CD4-positive, alpha-beta T cell (primary cell): ENCODE measurements around the gene YARS1. TPM values are rescaled to one million over a fixed set of nuclear protein-coding genes. Genes with fewer than 3 reads are reported as not detected.

Experiments used
- ATAC-seq: fragments of 200-7000 bp; cut with Tn5 transposase; one replicate; pipeline ENCODE4 v1.10.0; 2022; ENCODE audit warnings: mild to moderate bottlenecking; ENCODE audit not compliant: poor library complexity
- CTCF ChIA-PET: fragments of 350-600 bp; sonication (Branson Sonifier 250); formaldehyde crosslinking; loops from one replicate; lab custom pipeline; 2021; ENCODE audit warnings: antibody characterized with exemption, inconsistent platforms; lab: Charles Lee
- POLR2A ChIA-PET: fragments of 350-600 bp; sonication (Branson Sonifier 250); formaldehyde crosslinking; loops from one replicate; lab custom pipeline; 2021; ENCODE audit warnings: antibody characterized with exemption, inconsistent platforms; lab: Charles Lee
- DNase-seq, 14 experiments: peaks; one replicate each; pipeline ENCODE4 v3.0.0-alpha.2; 2013 to 2020; ENCODE audit warnings: mixed read lengths in 2 of 14
- H3K27ac ChIP-seq, 2 donors: one replicate each; pipeline versions ENCODE4 v1.5.1 to v1.7.0; 2013; ENCODE audit warnings: low read length in 2 of 2, low read depth in 1 of 2, mild to moderate bottlenecking in 1 of 2
- H3K27me3 ChIP-seq, 2 experiments: 1 replicate in 1 of 2; 2 replicates in 1 of 2; pipeline versions ENCODE4 v1.6.1 to v1.7.0; 2013; ENCODE audit warnings: low read length in 2 of 2, control low read depth in 1 of 2, mild to moderate bottlenecking in 1 of 2, moderate library complexity in 1 of 2; ENCODE audit not compliant: insufficient read depth in 2 of 2, control insufficient read depth in 1 of 2
- H3K36me3 ChIP-seq: one replicate; pipeline ENCODE4 v1.6.1; 2013; ENCODE audit warnings: low read length, control low read depth; ENCODE audit not compliant: insufficient read depth
- H3K4me1 ChIP-seq: one replicate; pipeline ENCODE4 v1.6.1; 2013; ENCODE audit warnings: low read length, control low read depth; ENCODE audit not compliant: insufficient read depth
- H3K4me3 ChIP-seq: one replicate; pipeline ENCODE4 v1.5.1; 2013; ENCODE audit warnings: mild to moderate bottlenecking, low read length, moderate library complexity
- H3K9me3 ChIP-seq, 2 experiments: 1 replicate in 1 of 2; 2 replicates in 1 of 2; pipeline versions ENCODE4 v1.6.1 to v1.7.0; 2013; ENCODE audit warnings: low read length in 2 of 2, mild to moderate bottlenecking in 2 of 2, control low read depth in 1 of 2, moderate library complexity in 1 of 2; ENCODE audit not compliant: control insufficient read depth in 1 of 2, insufficient read depth in 1 of 2
- H3K27ac Mint-ChIP-seq: one replicate; pipeline ENCODE4 v1.8.0; 2020; ENCODE audit warnings: mixed read lengths
- H3K27me3 Mint-ChIP-seq: one replicate; pipeline ENCODE4 v1.8.0; 2021; ENCODE audit warnings: mixed read lengths
- H3K36me3 Mint-ChIP-seq: one replicate; pipeline ENCODE4 v1.8.0; 2021; ENCODE audit warnings: low read depth, mixed read lengths
- H3K4me1 Mint-ChIP-seq: one replicate; pipeline ENCODE4 v1.8.0; 2021; ENCODE audit warnings: low read depth, mixed read lengths
- H3K4me3 Mint-ChIP-seq: one replicate; pipeline ENCODE4 v1.8.0; 2020; ENCODE audit warnings: mild to moderate bottlenecking, mixed read lengths
- H3K9me3 Mint-ChIP-seq: one replicate; pipeline ENCODE4 v1.8.0; 2020; ENCODE audit warnings: mixed read lengths
- CTCF ChIP-seq: fragments of 200-600 bp; IDR thresholded peaks from one replicate; pipeline ENCODE4 v1.8.0; 2022; ENCODE audit warnings: antibody characterized with exemption, mild to moderate bottlenecking
- intact Hi-C, 2 experiments: fragments of 100-400 bp; cut with DNase I in 1 of 2; cut with micrococcal nuclease in 1 of 2; formaldehyde crosslinking; loops; one replicate each; pipeline versions ENCODE4 v1.15.1 to v1.9.0; 2023 to 2025; cut with DNase I, micrococcal nuclease
- total RNA-seq, 174 experiments: library from RNA in 2 of 174; stranded (reverse) in 2 of 174; gene quantifications; one replicate each; pipeline ENCODE4 v1.2.3 and lab custom pipeline; 2021 to 2026

YARS1 gene
- total RNA-seq, 2 experiments from 2014 or later, result 67.6 to 73.2 TPM

GRCh38 chr1:32831878-32832277 is 14.7 kb upstream of the YARS1 start:
- TF ChIP-seq CTCF, result no peak
- intact Hi-C loops, result no loop called here
- Histone ChIP-seq H3K36me3 (peaks cover 73% of the 10 kb centered on the region), H3K27ac (no peak overlapping the region), H3K27me3 (no peaks in the 10 kb centered on the region), H3K4me1 (no peaks in the 10 kb centered on the region), H3K9me3 (no peaks in the 10 kb centered on the region), H3K4me3 (no peak overlapping the region)
- ATAC-seq (no peak), DNase-seq (no peak)
- Mint-ChIP-seq H3K27me3 (no peaks in the 10 kb centered on the region), H3K4me3 (no peak overlapping the region), H3K27ac (peak overlapping the region; percentile 8), H3K4me1 (peaks cover 16% of the 10 kb centered on the region), H3K36me3 (peaks cover 85% of the 10 kb centered on the region), H3K9me3 (no peaks in the 10 kb centered on the region)
- CTCF ChIA-PET, result interaction anchor here (0.6 to 0.9 kb wide), 2 partner anchors 101 to 120 kb away, joined by 3 to 4 read pairs; no protein-coding TSS in a partner anchor
- POLR2A ChIA-PET, result interaction anchor here (1.1 kb wide), 1 partner anchor 11 kb away, joined by 3 read pairs; no protein-coding TSS in a partner anchor

- Histone ChIP-seq H3K27me3 (no peaks in the 10 kb centered on the region), H3K9me3 (no peaks in the 10 kb centered on the region), H3K27ac (no peak overlapping the region), H3K4me3 (no peak overlapping the region), H3K36me3 (peaks cover 80% of the 10 kb centered on the region), H3K4me1 (no peaks in the 10 kb centered on the region)
- Mint-ChIP-seq H3K27me3 (no peaks in the 10 kb centered on the region), H3K27ac (no peak overlapping the region), H3K4me1 (peaks cover 32% of the 10 kb centered on the region), H3K36me3 (peaks cover 88% of the 10 kb centered on the region), H3K9me3 (no peaks in the 10 kb centered on the region), H3K4me3 (no peak overlapping the region)
- no peak for DNase-seq
- TF ChIP-seq CTCF, result no peak
- CTCF ChIA-PET, result interaction anchor here (1.6 to 1.9 kb wide), 3 partner anchors 9 to 117 kb away, joined by 3 to 4 read pairs (median 4); no protein-coding TSS in a partner anchor
- ATAC-seq, result no peak
- POLR2A ChIA-PET, result interaction anchor here (0.6 to 0.7 kb wide), 2 partner anchors 76 to 180 kb away, joined by 3 read pairs; partner anchors contain the start of genes RBBP4 and ZBTB8OS
- intact Hi-C loops, result no loop called here
These were observed 13.1 kb upstream of the YARS1 start for GRCh38 chr1:32830092-32830852.

- peaks cover 45% of the 10 kb centered on the region for H3K4me1 Mint-ChIP-seq
- Histone ChIP-seq H3K4me1 (no peaks in the 10 kb centered on the region), H3K9me3 (no peaks in the 10 kb centered on the region), H3K36me3 (peaks cover 72% of the 10 kb centered on the region), H3K27ac (no peak overlapping the region), H3K4me3 (no peak overlapping the region), H3K27me3 (no peaks in the 10 kb centered on the region)
- peaks cover 84% of the 10 kb centered on the region for H3K36me3 Mint-ChIP-seq
- H3K27ac Mint-ChIP-seq, result no peak overlapping the region
- DNase-seq, result no peak
- H3K9me3 Mint-ChIP-seq, result no peaks in the 10 kb centered on the region
- H3K4me3 Mint-ChIP-seq, result no peak overlapping the region
- CTCF ChIA-PET, result interaction anchor here (0.7 to 1.9 kb wide), 2 partner anchors 11 to 30 kb away, joined by 3 read pairs; no protein-coding TSS in a partner anchor
- intact Hi-C loops, result no loop called here
- H3K27me3 Mint-ChIP-seq, result no peaks in the 10 kb centered on the region
- ATAC-seq, result no peak
- no peak for TF ChIP-seq CTCF
- POLR2A ChIA-PET, result no interaction called here
These were observed 11.2 kb upstream of the YARS1 start for GRCh38 chr1:32828341-32828740.
